ENCODE measurements around the gene DNAI1.

The DNAI1 gene

DNA sequence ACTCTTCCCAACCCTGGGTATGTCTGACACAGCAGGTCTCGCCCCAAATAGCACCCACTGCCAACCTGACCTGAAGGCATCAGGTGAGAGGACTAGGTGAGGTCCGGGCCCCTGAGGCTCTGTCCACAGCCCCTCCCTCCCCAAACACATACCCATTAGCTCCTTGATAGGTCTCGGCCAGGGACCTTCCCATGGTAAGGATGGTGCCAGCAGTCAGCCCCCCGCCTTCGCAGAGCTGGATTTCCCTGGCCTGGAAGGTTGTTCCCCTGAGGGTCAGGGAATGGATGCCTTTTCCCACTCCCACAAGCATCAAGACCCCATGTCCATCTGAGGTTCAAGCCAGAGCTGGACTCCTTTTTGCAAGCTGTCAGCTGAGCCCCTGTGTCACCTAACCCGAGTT is 61.5 kb downstream of the DNAI1 start:
- H3K36me3 ChIP-seq (ENCODE audit: low read length) = no peaks in the 10 kb centered on the region
- no peak overlapping the region for H3K4me2 ChIP-seq (ENCODE audit: low read depth, low read length, poor library complexity, severe bottlenecking)
- H3K9ac ChIP-seq (ENCODE audit: low read length) = no peak overlapping the region
- TF ChIP-seq CTCF (IDR thresholded peaks at IDR 0.05; ENCODE audit: insufficient read depth, low read length, poor library complexity, severe bottlenecking) = no peak
- TF ChIP-seq EZH2phosphoT487 (conservative IDR thresholded peaks at IDR 0.05; ENCODE audit: low read length) = no peak
- no peak overlapping the region for H2AFZ ChIP-seq (ENCODE audit: low read depth, low read length, severe bottlenecking)
- H4K20me1 ChIP-seq (ENCODE audit: low read depth, low read length) = no peaks in the 10 kb centered on the region
- H3K9me3 ChIP-seq (ENCODE audit: insufficient read depth, low read length) = no peaks in the 10 kb centered on the region
- no peak overlapping the region for H3K4me3 ChIP-seq (ENCODE audit: insufficient read depth, low read length, poor library complexity, severe bottlenecking)
- no peak overlapping the region for H3K27ac ChIP-seq (ENCODE audit: low read depth, low read length)
- no peaks in the 10 kb centered on the region for H3K79me2 ChIP-seq (ENCODE audit: insufficient read depth, low read length)
- no peaks in the 10 kb centered on the region for H3K27me3 ChIP-seq (ENCODE audit: low read length)
- no peaks in the 10 kb centered on the region for H3F3A ChIP-seq (ENCODE audit: insufficient read depth)
- H3K9me2 ChIP-seq (replicated peaks; ENCODE audit: insufficient read depth, low read length) = no peaks in the 10 kb centered on the region

- no peaks in the 10 kb centered on the region for H3K79me2 ChIP-seq (ENCODE audit: insufficient read depth, low read length)
- no peaks in the 10 kb centered on the region for H3K9me2 ChIP-seq (replicated peaks; ENCODE audit: insufficient read depth, low read length)
- no peaks in the 10 kb centered on the region for H3K27me3 ChIP-seq (ENCODE audit: low read length)
- no peaks in the 10 kb centered on the region for H3K9me3 ChIP-seq (ENCODE audit: insufficient read depth, low read length)
- TF ChIP-seq EZH2phosphoT487 (conservative IDR thresholded peaks at IDR 0.05; ENCODE audit: low read length) (no peak), CTCF (IDR thresholded peaks at IDR 0.05; ENCODE audit: insufficient read depth, low read length, poor library complexity, severe bottlenecking) (no peak)
- no peak overlapping the region for H3K4me3 ChIP-seq (ENCODE audit: insufficient read depth, low read length, poor library complexity, severe bottlenecking)
- no peak overlapping the region for H3K4me2 ChIP-seq (ENCODE audit: low read depth, low read length, poor library complexity, severe bottlenecking)
- no peak overlapping the region for H3K27ac ChIP-seq (ENCODE audit: low read depth, low read length)
- no peak overlapping the region for H2AFZ ChIP-seq (ENCODE audit: low read depth, low read length, severe bottlenecking)
- H3K36me3 ChIP-seq (ENCODE audit: low read length) = no peaks in the 10 kb centered on the region
- H3F3A ChIP-seq (ENCODE audit: insufficient read depth) = no peaks in the 10 kb centered on the region
- H3K9ac ChIP-seq (ENCODE audit: low read length) = no peak overlapping the region
- H4K20me1 ChIP-seq (ENCODE audit: low read depth, low read length) = no peaks in the 10 kb centered on the region
Observed at GRCh38 chr9:34520505-34521385, 62.1 kb downstream of the DNAI1 start.

DNA sequence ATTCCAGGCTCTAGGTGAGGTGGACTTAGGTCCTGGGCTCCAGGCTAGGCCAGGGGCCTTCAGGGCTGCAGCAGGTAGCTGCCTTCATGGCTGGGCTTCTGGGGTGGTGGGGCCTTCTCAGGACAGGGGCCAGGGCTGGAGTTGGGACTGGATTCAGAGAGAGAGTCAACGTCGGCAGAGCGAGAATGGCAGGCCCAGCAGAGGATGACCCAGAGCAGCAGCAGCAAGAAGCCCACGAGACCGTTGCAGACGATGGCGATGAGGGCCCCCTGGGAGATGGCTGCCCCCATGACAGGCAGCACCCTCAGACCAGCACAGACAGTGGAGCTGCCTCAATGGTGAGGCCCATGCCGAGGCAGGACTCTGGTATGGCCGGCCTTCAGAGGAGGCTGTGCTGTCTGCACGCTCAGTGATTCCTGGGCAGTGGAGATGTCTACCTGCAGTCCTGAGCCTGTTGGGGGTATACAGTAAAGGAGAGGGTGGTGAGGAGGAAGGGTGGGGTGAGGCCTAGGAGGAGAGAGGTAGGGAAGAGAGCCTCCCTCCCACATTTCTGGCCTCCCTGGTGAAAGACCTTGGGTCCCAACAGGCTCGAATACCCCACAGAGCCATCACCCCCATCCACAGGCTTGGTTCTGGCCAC is 62.9 kb downstream of the DNAI1 start:
- Histone ChIP-seq H3K36me3 (ENCODE audit: low read length) (no peaks in the 10 kb centered on the region), H4K20me1 (ENCODE audit: low read depth, low read length) (no peaks in the 10 kb centered on the region), H3K4me2 (ENCODE audit: low read depth, low read length, poor library complexity, severe bottlenecking) (no peak overlapping the region), H3K27ac (ENCODE audit: low read depth, low read length) (no peak overlapping the region), H3K4me3 (ENCODE audit: insufficient read depth, low read length, poor library complexity, severe bottlenecking) (no peak overlapping the region), H3F3A (ENCODE audit: insufficient read depth) (no peaks in the 10 kb centered on the region), H2AFZ (ENCODE audit: low read depth, low read length, severe bottlenecking) (no peak overlapping the region), H3K9ac (ENCODE audit: low read length) (no peak overlapping the region), H3K27me3 (ENCODE audit: low read length) (no peaks in the 10 kb centered on the region), H3K79me2 (ENCODE audit: insufficient read depth, low read length) (no peaks in the 10 kb centered on the region), H3K9me3 (ENCODE audit: insufficient read depth, low read length) (no peaks in the 10 kb centered on the region), H3K9me2 (replicated peaks; ENCODE audit: insufficient read depth, low read length) (no peaks in the 10 kb centered on the region)
- TF ChIP-seq CTCF (IDR thresholded peaks at IDR 0.05; ENCODE audit: insufficient read depth, low read length, poor library complexity, severe bottlenecking) = no peak
- no peak for TF ChIP-seq EZH2phosphoT487 (conservative IDR thresholded peaks at IDR 0.05; ENCODE audit: low read length)

Data from SU-DHL-6 (cell line).